ENCODE results near the gene AP1S2.

GRCh38 chrX:15820106-15821073 lies 34.2 kb downstream of the AP1S2 start:
- TF ChIP-seq SPI1 (IDR thresholded peaks at IDR 0.05; ENCODE audit: low read depth, low read length) (no peak), POLR2AphosphoS5 (IDR thresholded peaks at IDR 0.05; ENCODE audit: low read depth, low read length) (no peak), POLR2A (IDR thresholded peaks at IDR 0.05; ENCODE audit: low read depth, low read length) (no peak)
